ENCODE results near the gene ATF6B. TPM values are rescaled to one million over a fixed set of nuclear protein-coding genes. Genes with fewer than 3 reads are reported as not detected.

Gene ATF6B
- total and polyA plus RNA-seq, 2 of the 8 experiments (the other 6 are each of a cell fraction or from before 2014, with no cell fraction given): 38.1 to 42.2 TPM

DNA sequence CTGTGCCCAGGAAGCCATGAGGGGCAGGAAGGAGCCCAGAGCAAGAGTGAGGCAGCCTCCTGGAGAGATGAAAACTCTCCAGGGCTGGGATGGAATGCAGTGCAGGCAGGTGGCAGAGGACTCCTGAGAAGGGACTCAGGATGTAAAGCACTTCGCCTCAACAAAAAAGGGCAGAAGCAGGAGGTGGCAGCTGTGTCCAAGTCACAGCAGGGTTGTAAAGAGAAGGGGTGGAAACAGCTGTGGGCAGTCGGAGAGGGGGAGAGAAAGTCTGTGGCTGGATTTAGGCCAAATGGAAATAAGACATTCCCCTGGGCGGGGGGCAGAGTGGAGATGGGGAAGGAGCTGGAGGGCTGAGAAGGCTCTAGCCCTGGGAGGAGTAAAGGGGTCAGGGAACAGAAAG lies 54.9 kb downstream of the ATF6B start:
- Histone ChIP-seq H4K20me1 (replicated peaks in 1 of 2; ENCODE audit: control insufficient read depth in 1 of 2, insufficient read depth in 2 of 2, low read length in 2 of 2) (no peaks in the 10 kb centered on the region), H3K23me2 (ENCODE audit: low read depth, low read length) (no peaks in the 10 kb centered on the region), H3K14ac (ENCODE audit: insufficient read length) (no peak overlapping the region), H3K56ac (replicated peaks; ENCODE audit: insufficient read length, low read depth, low read length) (no peak overlapping the region), H2BK5ac (ENCODE audit: low read depth, low read length) (no peak overlapping the region), H3K9ac (replicated peaks in 1 of 4; ENCODE audit: extremely low read depth in 1 of 4, low read depth in 3 of 4, low read length in 3 of 4) (no peak overlapping the region), H4K8ac (ENCODE audit: extremely low read depth, insufficient read depth, low read length) (no peak overlapping the region), H3K27ac (ENCODE audit: low read depth, low read length) (no peak overlapping the region), H3K36me3 (ENCODE audit: control insufficient read depth in 2 of 4, insufficient read depth in 4 of 4, low read length in 3 of 4) (no peaks in the 10 kb centered on the region), H3K18ac (ENCODE audit: extremely low read depth, low read length) (no peak overlapping the region), H3K4ac (replicated peaks; ENCODE audit: insufficient read length, low read depth, low read length) (no peak overlapping the region), H3K4me3 (ENCODE audit: extremely low read depth in 1 of 4, insufficient read depth in 2 of 4, low read depth in 3 of 4, low read length in 4 of 4) (no peak overlapping the region), H2AFZ (ENCODE audit: low read length) (no peak overlapping the region), H3K4me1 (replicated peaks in 1 of 4; ENCODE audit: control insufficient read depth in 3 of 4, insufficient read depth in 4 of 4, low read length in 3 of 4) (peaks cover 0 to 8% (median 5%) of the 10 kb centered on the region in 4 experiments; a peak in 6 of 7 replicates), H4K91ac (replicated peaks; ENCODE audit: insufficient read length, low read length) (no peak overlapping the region), H3K79me2 (ENCODE audit: control insufficient read depth in 1 of 2, insufficient read depth in 2 of 2, low read length in 2 of 2) (no peaks in the 10 kb centered on the region), H4K5ac (ENCODE audit: insufficient read length, low read depth, low read length) (no peak overlapping the region), H3K27me3 (replicated peaks in 1 of 4; ENCODE audit: control insufficient read depth in 3 of 4, extremely low read depth in 1 of 4, insufficient read depth in 3 of 4, low read length in 3 of 4) (no peaks in the 10 kb centered on the region; a peak in 1 of 7 replicates), H2BK20ac (ENCODE audit: low read length) (no peak overlapping the region), H2BK120ac (replicated peaks; ENCODE audit: low read depth, low read length) (no peak overlapping the region), H2AK5ac (ENCODE audit: low read depth, low read length) (no peak overlapping the region), H3K79me1 (ENCODE audit: low read depth, low read length) (no peaks in the 10 kb centered on the region), H3K9me3 (ENCODE audit: insufficient read depth in 2 of 2, low read depth in 1 of 2, low read length in 1 of 2) (no peaks in the 10 kb centered on the region), H3K4me2 (ENCODE audit: insufficient read depth in 1 of 2, low read depth in 2 of 2, low read length in 2 of 2) (no peak overlapping the region), H2BK12ac (ENCODE audit: low read depth, low read length) (no peak overlapping the region), H2BK15ac (ENCODE audit: low read length) (no peak overlapping the region), H3K23ac (ENCODE audit: insufficient read length) (no peak overlapping the region)
- TF ChIP-seq CREB1 (IDR thresholded peaks at IDR 0.05) (no peak), TEAD4 (IDR thresholded peaks at IDR 0.05; ENCODE audit: low read depth, low read length) (0 out of 2 replicates have a peak, but pooled peaks have one; percentile 11), RXRA (IDR thresholded peaks at IDR 0.05; ENCODE audit: insufficient read depth, low read depth, low read length) (no peak), SIN3A (conservative IDR thresholded peaks at IDR 0.05 in 1 of 2, IDR thresholded peaks at IDR 0.05 in 1 of 2; ENCODE audit: low read depth in 1 of 2, low read length in 2 of 2) (no peak), EZH2 (IDR thresholded peaks at IDR 0.05; ENCODE audit: low read depth, low read length, severe bottlenecking) (no peak)
- WGBS, 2 experiments (ENCODE audit: extremely low coverage in 1 of 2, insufficient coverage in 1 of 2, insufficient read length in 1 of 2, insufficient replicate concordance in 2 of 2, low coverage in 1 of 2, low lambda C conversion rate in 2 of 2, missing lambda C conversion rate in 1 of 2): 88% methylated on average over 3 of the region's 3 CpGs; no CpG with 5 or more reads in 1 of the 2 experiments
- DNase-seq (ENCODE audit: low read depth in 1 of 2, low spot score in 2 of 2): no peak
- no peak for FAIRE-seq
- CTCF ChIA-PET (ENCODE audit: partially characterized antibody): interaction anchor here (0.8 to 2.1 kb wide), 6 partner anchors 11 to 44 kb away, joined by 3 to 5 read pairs (median 4); no protein-coding TSS in a partner anchor
- POLR2A ChIA-PET (ENCODE audit: partially characterized antibody): no interaction called here

All from H1 (cell line).